DLD1 (cell line): ENCODE results near the gene CLNK.

Experiments used
- in situ Hi-C: cut with HindIII; loops from 2 replicates; pipeline ENCODE4 v1.10.0; 2017; ENCODE audit warnings: low sequenced_read_pairs

CLNK gene

GRCh38 chr4:10701702-10702460 is 17.3 kb upstream of the CLNK start:
- in situ Hi-C loops: no loop called here

GRCh38 chr4:10701161-10701560 is 16.6 kb upstream of the CLNK start:
- in situ Hi-C loops: no loop called here

DNA sequence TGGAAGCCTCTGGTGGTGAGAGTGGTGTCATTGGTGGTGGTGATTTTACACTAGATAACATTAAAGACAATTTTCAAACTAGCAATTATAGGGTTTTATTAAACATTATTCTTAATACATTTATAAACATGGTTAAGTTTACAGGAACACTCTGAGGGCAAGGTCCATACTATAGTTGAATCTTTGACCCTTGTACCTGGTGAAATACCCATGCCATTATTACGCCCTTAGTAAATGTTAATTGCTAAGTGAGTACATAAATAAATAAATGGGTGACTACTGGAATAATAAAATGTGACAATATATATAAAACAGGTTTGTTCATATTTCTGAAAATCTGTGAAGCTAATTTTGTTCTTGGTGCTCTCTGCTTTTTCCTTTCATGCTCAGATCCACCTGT is 13.6 kb upstream of the CLNK start:
- in situ Hi-C loops: no loop called here

DNA sequence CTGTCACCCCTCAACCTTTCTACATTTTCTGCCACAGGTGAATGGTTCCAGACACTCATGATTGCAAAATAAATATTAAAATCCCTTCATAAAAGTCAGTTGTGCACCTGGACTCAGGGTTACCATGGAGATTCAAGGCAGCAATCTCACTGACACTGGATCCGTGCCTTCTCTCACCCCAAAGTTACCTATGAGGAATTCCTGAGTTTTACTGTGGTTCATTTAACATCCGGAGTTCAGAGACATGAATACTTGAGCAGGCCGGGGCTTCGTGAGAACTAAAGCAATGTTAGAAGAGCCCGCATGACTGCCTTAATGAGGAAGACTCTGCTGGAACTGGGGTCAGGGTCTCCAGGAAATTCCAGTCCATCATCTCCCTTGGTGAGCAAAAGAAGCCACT is 12.5 kb upstream of the CLNK start:
- in situ Hi-C loops: no loop called here

- in situ Hi-C loops: no loop called here
Measured at GRCh38 chr4:10696253-10696652, 11.7 kb upstream of the CLNK start.

GRCh38 chr4:10694828-10695209 is 10.3 kb upstream of the CLNK start:
- in situ Hi-C loops: no loop called here

GRCh38 chr4:10694151-10694827 is 9.7 kb upstream of the CLNK start:
- in situ Hi-C loops: no loop called here

- in situ Hi-C loops: no loop called here
Measured at GRCh38 chr4:10691651-10692050, 7.1 kb upstream of the CLNK start.

- in situ Hi-C loops: no loop called here
Measured at GRCh38 chr4:10690185-10690907, 5.8 kb upstream of the CLNK start.

GRCh38 chr4:10688846-10689245 is 4.3 kb upstream of the CLNK start:
- in situ Hi-C loops: no loop called here

- in situ Hi-C loops: no loop called here
Measured at GRCh38 chr4:10688022-10688421, 3.5 kb upstream of the CLNK start.

DNA sequence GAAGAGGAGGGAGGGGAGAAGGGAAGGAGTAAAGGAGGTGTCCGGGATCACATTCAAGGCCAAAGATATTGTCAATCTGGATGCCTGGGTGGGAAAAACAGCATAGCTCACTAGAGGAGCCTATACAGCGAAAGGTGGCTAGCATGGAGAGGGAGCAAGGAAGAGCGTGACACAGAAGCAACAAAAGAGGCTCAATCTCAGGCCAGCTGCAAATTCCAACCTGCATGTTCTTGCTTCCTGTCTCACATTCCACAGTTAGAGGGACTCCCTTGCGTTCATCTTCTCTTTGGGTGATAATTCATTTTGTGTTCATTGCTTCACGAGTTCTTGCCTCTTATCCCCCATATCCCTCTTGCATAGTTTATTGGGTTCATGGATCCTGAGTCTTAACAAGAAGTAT is 3.0 kb upstream of the CLNK start:
- in situ Hi-C loops: no loop called here

DNA sequence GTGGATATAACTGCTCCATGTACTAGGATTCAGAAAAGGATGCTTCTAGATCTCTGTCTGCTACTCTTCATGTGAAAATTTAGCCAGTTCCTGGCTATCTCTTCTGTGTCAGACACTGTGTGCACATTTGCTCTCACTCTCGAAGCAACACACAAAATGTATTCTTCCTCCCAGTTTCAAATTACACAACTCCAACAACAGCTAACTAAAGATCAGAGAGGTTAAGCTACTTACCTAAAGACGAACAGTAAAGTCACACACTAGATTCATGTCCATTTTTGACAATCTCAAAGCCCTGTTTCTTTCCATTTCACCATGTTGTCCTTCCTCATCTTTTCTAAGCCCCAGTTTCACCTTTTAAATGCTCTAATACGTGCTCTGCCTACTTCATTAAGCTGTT is 2.2 kb downstream of the CLNK start:
- in situ Hi-C loops: no loop called here

DNA sequence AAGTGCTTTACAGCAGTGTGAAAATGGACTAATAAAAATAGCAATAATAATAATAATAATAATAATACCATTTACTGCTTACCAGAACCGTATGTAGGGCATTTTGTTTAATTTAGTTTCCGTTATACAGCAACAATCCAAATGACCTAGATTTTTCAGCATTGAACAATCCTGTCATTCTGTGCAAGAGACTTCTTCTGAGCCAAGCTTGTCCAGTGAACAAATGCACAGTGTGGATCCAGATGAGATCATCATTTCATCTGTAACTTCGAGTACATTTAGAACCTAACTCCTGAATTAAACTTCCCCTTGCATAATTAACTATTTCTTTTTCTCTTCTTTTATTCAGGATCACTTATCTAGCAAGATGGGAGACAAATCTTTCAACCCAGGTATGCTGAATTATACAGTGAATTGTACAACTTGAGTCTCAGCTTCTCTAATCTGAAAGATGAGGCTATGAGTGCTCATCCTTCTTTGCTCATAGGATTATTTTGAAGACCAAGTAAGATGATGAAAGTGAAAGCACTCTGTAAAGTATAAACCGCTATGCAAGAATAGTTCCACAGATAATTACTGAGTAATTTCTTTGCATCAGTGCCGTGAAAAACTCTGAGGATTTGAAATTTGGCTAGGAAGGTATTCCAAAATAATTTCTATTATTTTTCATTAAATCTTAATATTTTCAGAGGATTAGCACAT is 6.6 kb downstream of the CLNK start:
- in situ Hi-C loops: no loop called here

DNA sequence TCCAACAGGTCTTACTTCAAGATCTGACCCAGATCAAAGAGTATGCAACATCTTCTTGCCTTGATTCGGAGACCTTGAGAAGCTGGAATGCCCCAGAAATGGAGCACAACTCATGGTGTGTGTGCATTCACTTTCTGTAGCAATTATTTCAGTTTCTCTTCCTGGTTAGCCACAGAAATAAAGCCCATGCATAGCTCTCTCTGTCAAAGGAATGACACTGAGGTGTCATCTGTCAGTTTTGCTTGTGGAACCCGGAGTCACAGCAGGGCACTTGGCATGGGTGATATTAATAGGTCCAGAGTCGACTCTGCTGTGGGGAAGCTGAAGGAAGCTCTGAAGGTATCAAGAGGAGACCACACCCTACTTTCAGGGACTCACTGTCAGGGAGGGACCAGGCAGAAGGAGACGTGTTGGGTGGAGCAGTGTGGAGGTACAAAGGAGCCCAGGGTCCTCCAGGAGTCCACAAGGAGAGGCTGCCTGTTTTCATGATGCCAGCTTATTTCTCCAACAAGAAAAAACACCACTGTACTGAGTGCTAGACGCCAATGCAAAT is 10.7 kb downstream of the CLNK start:
- in situ Hi-C loops: no loop called here

- in situ Hi-C loops: no loop called here
Measured at GRCh38 chr4:10672379-10672778, 12.2 kb downstream of the CLNK start.

GRCh38 chr4:10671799-10672198 is 12.8 kb downstream of the CLNK start:
- in situ Hi-C loops: no loop called here

GRCh38 chr4:10671366-10671765 is 13.2 kb downstream of the CLNK start:
- in situ Hi-C loops: no loop called here

- in situ Hi-C loops: no loop called here
Measured at GRCh38 chr4:10670321-10670720, 14.2 kb downstream of the CLNK start.

- in situ Hi-C loops: no loop called here
Measured at GRCh38 chr4:10667701-10668326, 16.8 kb downstream of the CLNK start.

- in situ Hi-C loops: no loop called here
Measured at GRCh38 chr4:10666616-10667015, 18.0 kb downstream of the CLNK start.
